Tibial nerve (tissue), 4 donors: ENCODE data around the gene MNT. TPM values are rescaled to one million over a fixed set of nuclear protein-coding genes. Genes with fewer than 3 reads are reported as not detected.
A peak's percentile ranks its signal among the peaks of the same experiment; 100 is the strongest.

ENCODE experiments used
- DNase-seq, 2 donors: peaks; one replicate each; pipeline ENCODE4 v3.0.0-alpha.2; 2019; ENCODE audit warnings: low spot score in 2 of 2
- H3K27ac ChIP-seq, 4 donors: fragments of 200-600 bp; sonication (generic) in 3 of 4; one replicate each; pipeline ENCODE4 v1.5.1; 2017 to 2019; ENCODE audit warnings: mild to moderate bottlenecking in 1 of 4
- H3K27me3 ChIP-seq, 2 donors: fragments of 200-600 bp; sonication (generic) in 1 of 2; one replicate each; pipeline versions ENCODE4 v1.5.1 to v1.6.0; 2017 to 2019
- H3K36me3 ChIP-seq, 3 donors: fragments of 200-600 bp; sonication (generic); one replicate each; pipeline ENCODE4 v1.5.1; 2018 to 2019
- H3K4me1 ChIP-seq, 4 donors: fragments of 200-600 bp; sonication (generic) in 3 of 4; one replicate each; pipeline ENCODE4 v1.5.1; 2017 to 2019
- H3K4me3 ChIP-seq, 4 donors: fragments of 200-600 bp; sonication (generic) in 3 of 4; one replicate each; pipeline ENCODE4 v1.5.1; 2017 to 2019; ENCODE audit warnings: mild to moderate bottlenecking in 1 of 4, moderate library complexity in 1 of 4
- H3K9me3 ChIP-seq, 4 donors: fragments of 200-600 bp; sonication (generic) in 3 of 4; one replicate each; pipeline ENCODE4 v1.5.1; 2017 to 2019
- EP300 ChIP-seq, 2 donors: sonication (generic); formaldehyde crosslinking; IDR thresholded peaks; one replicate each; pipeline ENCODE4 v1.6.1; 2017; ENCODE audit warnings: antibody characterized with exemption in 2 of 2, mild to moderate bottlenecking in 1 of 2
- POLR2A ChIP-seq, 2 donors: fragments of 450-650 bp; IDR thresholded peaks; one replicate each; pipeline ENCODE4 v1.6.1; 2017; ENCODE audit warnings: antibody characterized with exemption in 2 of 2, mild to moderate bottlenecking in 2 of 2, moderate library complexity in 2 of 2
- WGBS, 2 donors: methylation state at CpG; one replicate each; pipeline ENCODE4 v1.1.5; 2018; 5-methylcytosine and 5-hydroxymethylcytosine counted together
- total RNA-seq, 4 donors: library from RNA; depleted of rRNA; stranded (reverse); fragments of >200 nt; gene quantifications; one replicate each; pipeline ENCODE4 v1.1.0, GENCODE V29; 2016
- TF ChIP-seq, protein P1 (sequence below), 5 experiments: fragments of 200-600 bp in 3 of 5; fragments of 450-650 bp in 2 of 5; sonication (generic) in 3 of 5; IDR thresholded peaks; one replicate each; pipeline ENCODE4 v1.5.1; 2016 to 2019; ENCODE audit warnings: antibody characterized with exemption in 5 of 5, mild to moderate bottlenecking in 3 of 5, moderate library complexity in 2 of 5

Gene MNT
- total RNA-seq, 4 donors from 2014 or later = 12.6 to 32.8 (median 14.9) TPM

DNA sequence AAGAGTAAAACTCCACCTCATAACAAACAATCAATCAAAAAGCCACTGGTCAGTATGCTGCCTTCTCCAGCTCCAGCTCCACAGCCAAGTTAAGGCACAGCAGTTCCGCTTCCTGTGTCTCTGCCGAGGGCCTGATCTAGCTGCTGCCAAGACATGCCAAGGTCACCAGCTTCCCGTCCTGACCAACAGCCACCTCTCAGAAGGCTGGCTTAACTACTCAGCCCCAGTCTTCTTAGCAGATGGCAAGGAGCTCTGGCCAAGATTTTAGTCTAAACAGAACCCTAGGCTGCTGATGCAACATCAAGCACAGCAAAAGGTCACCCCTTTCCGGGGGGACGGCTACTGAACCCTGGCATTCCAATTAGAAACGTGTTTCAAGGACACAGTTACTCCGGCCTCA lies 17.7 kb upstream of the MNT start:
- no peak for DNase-seq
- peaks cover 0 to 49% (median 0%) of the 10 kb centered on the region in 3 donors for H3K36me3 ChIP-seq
- H3K4me1 ChIP-seq = peaks cover 0 to 30% (median 12%) of the 10 kb centered on the region in 4 donors
- peak overlapping the region in 1 of 4 donors; percentile 8 for H3K27ac ChIP-seq
- H3K4me3 ChIP-seq = no peak overlapping the region
- no peaks in the 10 kb centered on the region for H3K9me3 ChIP-seq
- no peaks in the 10 kb centered on the region for H3K27me3 ChIP-seq
- no peak for TF ChIP-seq POLR2A (IDR thresholded peaks at IDR 0.05)
- TF ChIP-seq, protein P1, sequence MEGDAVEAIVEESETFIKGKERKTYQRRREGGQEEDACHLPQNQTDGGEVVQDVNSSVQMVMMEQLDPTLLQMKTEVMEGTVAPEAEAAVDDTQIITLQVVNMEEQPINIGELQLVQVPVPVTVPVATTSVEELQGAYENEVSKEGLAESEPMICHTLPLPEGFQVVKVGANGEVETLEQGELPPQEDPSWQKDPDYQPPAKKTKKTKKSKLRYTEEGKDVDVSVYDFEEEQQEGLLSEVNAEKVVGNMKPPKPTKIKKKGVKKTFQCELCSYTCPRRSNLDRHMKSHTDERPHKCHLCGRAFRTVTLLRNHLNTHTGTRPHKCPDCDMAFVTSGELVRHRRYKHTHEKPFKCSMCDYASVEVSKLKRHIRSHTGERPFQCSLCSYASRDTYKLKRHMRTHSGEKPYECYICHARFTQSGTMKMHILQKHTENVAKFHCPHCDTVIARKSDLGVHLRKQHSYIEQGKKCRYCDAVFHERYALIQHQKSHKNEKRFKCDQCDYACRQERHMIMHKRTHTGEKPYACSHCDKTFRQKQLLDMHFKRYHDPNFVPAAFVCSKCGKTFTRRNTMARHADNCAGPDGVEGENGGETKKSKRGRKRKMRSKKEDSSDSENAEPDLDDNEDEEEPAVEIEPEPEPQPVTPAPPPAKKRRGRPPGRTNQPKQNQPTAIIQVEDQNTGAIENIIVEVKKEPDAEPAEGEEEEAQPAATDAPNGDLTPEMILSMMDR (IDR thresholded peaks at IDR 0.05) = no peak
- TF ChIP-seq EP300 (IDR thresholded peaks at IDR 0.05) = no peak
- WGBS, 2 donors = 63 to 72% methylated on average over 7 of the region's 7 CpGs

DNA sequence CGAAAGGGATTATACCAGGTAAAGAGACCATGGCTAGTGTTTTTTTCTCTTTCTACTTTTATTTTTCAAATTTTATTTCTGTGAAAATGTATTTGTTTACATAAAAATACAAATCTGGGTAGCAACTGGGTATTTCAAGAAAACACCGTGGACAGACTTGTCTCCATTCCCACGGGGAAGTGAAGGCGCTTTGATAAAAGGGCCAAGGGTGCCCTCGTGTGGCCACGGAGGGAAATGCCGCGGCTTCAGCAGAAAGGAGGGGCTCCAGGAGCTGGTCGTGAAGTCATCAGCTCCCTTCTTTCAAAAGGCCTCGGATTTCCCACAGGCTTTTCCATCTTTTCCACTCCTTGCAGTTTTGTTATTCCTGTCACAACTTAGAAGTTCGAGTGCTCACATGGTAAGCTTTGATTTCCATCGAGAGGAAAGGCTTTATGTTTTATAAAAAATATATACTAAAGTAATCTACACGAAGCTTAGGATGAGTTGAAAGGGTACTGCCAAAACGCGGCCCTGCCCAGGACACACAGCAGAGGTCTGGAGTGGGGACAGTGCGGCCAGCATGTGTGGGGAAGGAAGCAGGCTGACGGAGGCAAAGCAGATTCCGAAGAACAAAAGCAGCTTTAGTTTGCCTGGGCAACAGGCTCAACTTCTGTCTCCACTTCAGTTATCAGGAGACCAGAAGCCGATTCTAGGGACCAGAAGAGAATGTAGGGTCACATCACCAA lies 15.3 kb upstream of the MNT start:
- WGBS, 2 donors = 15 to 18% methylated on average over 19 of the region's 19 CpGs
- no peaks in the 10 kb centered on the region for H3K9me3 ChIP-seq
- peak overlapping the region; percentile 28 to 76 (median 70) for H3K27ac ChIP-seq
- no peak overlapping the region for H3K4me3 ChIP-seq
- peaks cover 0 to 39% (median 12%) of the 10 kb centered on the region in 4 donors for H3K4me1 ChIP-seq
- H3K36me3 ChIP-seq = peaks cover 0 to 49% (median 0%) of the 10 kb centered on the region in 3 donors
- no peaks in the 10 kb centered on the region for H3K27me3 ChIP-seq
- peak; percentile 96 to 98 for DNase-seq
- TF ChIP-seq EP300 (IDR thresholded peaks at IDR 0.05) (peak; percentile 46 to 71), POLR2A (IDR thresholded peaks at IDR 0.05) (no peak)
- TF ChIP-seq, protein P1 (IDR thresholded peaks at IDR 0.05) = peak; percentile 95 to 98 (median 96)

DNA sequence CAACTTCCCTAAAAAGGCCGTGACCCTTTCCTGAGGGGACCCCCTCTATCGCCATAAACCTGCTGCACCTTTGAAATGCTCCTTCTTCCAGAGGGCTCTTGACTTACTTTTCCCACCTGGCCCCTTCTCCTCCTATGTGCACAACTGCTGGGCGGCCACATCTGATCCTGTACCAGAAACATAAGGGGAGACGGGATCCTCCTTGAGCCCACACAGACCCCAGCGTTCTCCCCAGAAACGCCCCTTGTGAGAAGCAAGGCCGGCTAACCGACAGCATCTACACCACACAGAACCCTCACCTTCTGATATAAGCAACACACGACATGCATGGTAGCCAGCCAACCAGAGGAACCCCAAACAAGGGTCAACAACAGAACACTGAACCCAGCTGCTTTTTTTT lies 14.2 kb upstream of the MNT start:
- H3K9me3 ChIP-seq = no peaks in the 10 kb centered on the region
- H3K27ac ChIP-seq = peak overlapping the region in 1 of 4 donors; percentile 74
- TF ChIP-seq, protein P1 (IDR thresholded peaks at IDR 0.05) = no peak
- TF ChIP-seq EP300 (IDR thresholded peaks at IDR 0.05) (no peak), POLR2A (IDR thresholded peaks at IDR 0.05) (no peak)
- no peak overlapping the region for H3K4me3 ChIP-seq
- peaks cover 0 to 53% (median 0%) of the 10 kb centered on the region in 3 donors for H3K36me3 ChIP-seq
- DNase-seq = no peak
- WGBS, 2 donors = 86 to 87% methylated on average over 9 of the region's 9 CpGs
- no peaks in the 10 kb centered on the region for H3K27me3 ChIP-seq
- H3K4me1 ChIP-seq = peaks cover 0 to 36% (median 12%) of the 10 kb centered on the region in 4 donors

DNA sequence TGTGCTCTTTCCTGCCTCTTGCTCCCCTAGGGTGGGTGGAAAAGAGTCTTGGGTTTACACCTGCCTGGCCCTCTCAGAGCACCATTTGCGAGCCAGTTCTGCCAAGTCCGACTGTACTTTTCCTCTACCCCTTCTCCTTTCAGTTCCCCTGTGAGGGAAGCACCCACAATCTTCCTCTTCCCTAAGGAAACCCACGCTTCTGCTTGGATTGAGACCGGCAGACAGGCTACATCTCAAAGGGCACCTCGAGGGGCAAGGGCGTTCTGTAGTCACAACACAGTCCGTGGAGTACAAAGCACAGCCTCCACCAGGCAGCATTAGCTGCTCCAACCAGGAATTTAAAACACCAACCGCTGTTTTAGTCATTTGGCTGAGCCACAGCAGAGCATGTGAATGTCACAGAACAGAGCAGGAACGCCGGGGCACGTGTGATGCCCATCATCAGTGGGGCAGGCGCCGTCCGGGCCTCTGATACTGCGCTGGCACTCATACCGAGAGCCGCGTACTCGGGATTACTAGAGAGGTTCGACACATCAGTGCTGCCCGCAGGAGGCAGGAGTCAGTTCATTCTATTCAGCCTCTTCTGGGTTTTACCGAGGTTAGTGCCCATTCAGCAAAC lies 13.7 kb upstream of the MNT start:
- Histone ChIP-seq H3K36me3 (peaks cover 0 to 47% (median 0%) of the 10 kb centered on the region in 3 donors), H3K27me3 (no peaks in the 10 kb centered on the region), H3K9me3 (no peaks in the 10 kb centered on the region), H3K4me1 (peaks cover 0 to 31% (median 11%) of the 10 kb centered on the region in 4 donors), H3K4me3 (no peak overlapping the region), H3K27ac (no peak overlapping the region)
- WGBS, 2 donors = 89% methylated on average over 21 to 22 of the region's 22 CpGs
- TF ChIP-seq, protein P1 (IDR thresholded peaks at IDR 0.05) = no peak
- no peak for TF ChIP-seq POLR2A (IDR thresholded peaks at IDR 0.05)
- DNase-seq = no peak

DNA sequence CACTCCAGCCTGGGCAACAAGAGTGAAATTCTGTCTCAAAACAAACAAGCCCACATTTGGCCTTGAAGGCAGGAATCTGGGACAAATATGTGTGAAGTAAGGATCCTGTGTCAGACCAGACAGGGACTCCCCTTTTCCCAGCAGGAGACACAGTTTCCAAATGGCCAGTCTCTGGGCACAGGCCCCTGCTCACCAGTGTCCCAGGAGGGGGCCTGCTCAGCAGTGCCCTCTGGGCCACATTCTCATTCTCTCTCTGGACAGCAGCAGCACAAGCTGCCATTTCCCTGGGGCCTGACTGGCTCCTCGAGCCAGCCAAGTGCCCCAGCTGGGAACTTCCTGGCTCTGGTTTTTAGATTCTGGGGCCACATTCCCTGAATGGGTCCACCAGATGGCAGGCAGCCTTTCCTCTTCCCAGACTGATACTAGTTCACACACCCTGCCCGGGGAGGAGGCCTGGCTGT lies 11.7 kb upstream of the MNT start:
- DNase-seq = no peak
- TF ChIP-seq EP300 (IDR thresholded peaks at IDR 0.05) (no peak), POLR2A (IDR thresholded peaks at IDR 0.05) (no peak)
- TF ChIP-seq, protein P1 (IDR thresholded peaks at IDR 0.05) = no peak

More for the DNA sequence above, 11.7 kb upstream of the MNT start:
- no peaks in the 10 kb centered on the region for H3K27me3 ChIP-seq
- H3K4me1 ChIP-seq = peaks cover 0 to 27% (median 10%) of the 10 kb centered on the region in 4 donors
- WGBS, 2 donors = 27 to 41% methylated on average over 2 of the region's 2 CpGs
- H3K36me3 ChIP-seq = peaks cover 0 to 35% (median 0%) of the 10 kb centered on the region in 3 donors
- peak overlapping the region in 3 of 4 donors; percentile 26 to 71 (median 34) for H3K27ac ChIP-seq
- no peaks in the 10 kb centered on the region for H3K9me3 ChIP-seq
- no peak overlapping the region for H3K4me3 ChIP-seq
